Naive B cell (primary cell): ENCODE results near the gene SEC61B. TPM values are rescaled to one million over a fixed set of nuclear protein-coding genes. Genes with fewer than 3 reads are reported as not detected.
"Not testable (repeated sequence)": the region's sequence is repeated elsewhere in the genome, so short reads cannot be mapped to it uniquely, and the experiment has no call there.

Source experiments
- ATAC-seq, 2 donors: fragments of 150-1000 bp; cut with Tn5 transposase; 2 replicates each; pipeline ENCODE4 v1.10.0; 2021; ENCODE audit warnings: low read depth in 2 of 2, mild to moderate bottlenecking in 2 of 2, moderate library complexity in 2 of 2
- DNase-seq: peaks from one replicate; pipeline ENCODE4 v3.0.0; 2022
- H3K27ac Mint-ChIP-seq, 6 donors: one replicate each; pipeline ENCODE4 v1.8.0; 2020 to 2022; ENCODE audit warnings: mild to moderate bottlenecking in 6 of 6, mixed read lengths in 6 of 6, moderate library complexity in 5 of 6, inconsistent platforms in 2 of 6
- H3K27me3 Mint-ChIP-seq, 3 donors: one replicate each; pipeline ENCODE4 v1.8.0; 2021 to 2022; ENCODE audit warnings: mixed read lengths in 3 of 3, mild to moderate bottlenecking in 1 of 3
- H3K36me3 Mint-ChIP-seq, 2 donors: one replicate each; pipeline ENCODE4 v1.8.0; 2020 to 2022; ENCODE audit warnings: mixed read lengths in 2 of 2, inconsistent platforms in 1 of 2, mild to moderate bottlenecking in 1 of 2
- H3K4me1 Mint-ChIP-seq, 3 donors: one replicate each; pipeline ENCODE4 v1.8.0; 2020 to 2022; ENCODE audit warnings: mixed read lengths in 3 of 3, inconsistent platforms in 1 of 3, mild to moderate bottlenecking in 1 of 3, moderate library complexity in 1 of 3
- H3K4me3 Mint-ChIP-seq, 8 donors: one replicate each; pipeline ENCODE4 v1.8.0; 2020 to 2022; ENCODE audit warnings: mild to moderate bottlenecking in 8 of 8, mixed read lengths in 8 of 8, moderate library complexity in 8 of 8, inconsistent platforms in 2 of 8
- H3K9me3 Mint-ChIP-seq, 7 donors: one replicate each; pipeline ENCODE4 v1.8.0; 2020 to 2022; ENCODE audit warnings: mixed read lengths in 7 of 7, mild to moderate bottlenecking in 5 of 7, inconsistent platforms in 2 of 7, moderate library complexity in 1 of 7
- polyA plus RNA-seq, 6 donors: library from polyadenylated mRNA; unstranded; fragments of 300-500 nt; fragmentation: Illumina TruSeq; gene quantifications; one replicate each; pipeline ENCODE4 v1.2.3, GENCODE V29; 2021; ENCODE audit warnings: low read depth in 6 of 6

Gene SEC61B
- polyA plus RNA-seq, 6 donors from 2014 or later = 184 to 278 (median 228) TPM

DNA sequence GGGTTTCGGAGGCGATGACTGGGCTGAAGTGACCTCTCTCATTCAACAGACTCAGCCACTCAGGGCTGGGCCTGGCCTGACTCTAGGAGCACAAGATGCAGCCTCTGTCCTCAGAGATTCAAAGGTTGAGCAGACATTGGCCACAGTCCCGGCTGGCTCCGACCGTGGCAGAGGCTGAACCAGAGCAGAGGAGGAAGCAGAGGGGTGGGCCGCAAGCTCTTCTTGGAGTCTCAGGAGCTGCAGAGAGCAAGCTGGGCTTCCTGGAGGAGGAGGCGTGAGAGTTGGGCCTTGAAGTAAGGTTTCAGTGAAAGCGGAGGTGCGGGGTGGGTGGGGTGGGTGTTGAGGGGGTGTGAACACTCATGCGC, 38.0 kb upstream of the SEC61B start:
- H3K36me3 Mint-ChIP-seq = no peaks in the 10 kb centered on the region
- DNase-seq (no peak), ATAC-seq (no peak)
- H3K9me3 Mint-ChIP-seq = no peaks in the 10 kb centered on the region
- peak overlapping the region in 5 of 6 donors; percentile 42 to 98 (median 95) for H3K27ac Mint-ChIP-seq
- peaks cover 55 to 83% (median 74%) of the 10 kb centered on the region in 3 donors for H3K4me1 Mint-ChIP-seq
- peak overlapping the region in 3 of 8 donors; percentile 20 to 71 (median 46) for H3K4me3 Mint-ChIP-seq
- no peaks in the 10 kb centered on the region for H3K27me3 Mint-ChIP-seq

DNA sequence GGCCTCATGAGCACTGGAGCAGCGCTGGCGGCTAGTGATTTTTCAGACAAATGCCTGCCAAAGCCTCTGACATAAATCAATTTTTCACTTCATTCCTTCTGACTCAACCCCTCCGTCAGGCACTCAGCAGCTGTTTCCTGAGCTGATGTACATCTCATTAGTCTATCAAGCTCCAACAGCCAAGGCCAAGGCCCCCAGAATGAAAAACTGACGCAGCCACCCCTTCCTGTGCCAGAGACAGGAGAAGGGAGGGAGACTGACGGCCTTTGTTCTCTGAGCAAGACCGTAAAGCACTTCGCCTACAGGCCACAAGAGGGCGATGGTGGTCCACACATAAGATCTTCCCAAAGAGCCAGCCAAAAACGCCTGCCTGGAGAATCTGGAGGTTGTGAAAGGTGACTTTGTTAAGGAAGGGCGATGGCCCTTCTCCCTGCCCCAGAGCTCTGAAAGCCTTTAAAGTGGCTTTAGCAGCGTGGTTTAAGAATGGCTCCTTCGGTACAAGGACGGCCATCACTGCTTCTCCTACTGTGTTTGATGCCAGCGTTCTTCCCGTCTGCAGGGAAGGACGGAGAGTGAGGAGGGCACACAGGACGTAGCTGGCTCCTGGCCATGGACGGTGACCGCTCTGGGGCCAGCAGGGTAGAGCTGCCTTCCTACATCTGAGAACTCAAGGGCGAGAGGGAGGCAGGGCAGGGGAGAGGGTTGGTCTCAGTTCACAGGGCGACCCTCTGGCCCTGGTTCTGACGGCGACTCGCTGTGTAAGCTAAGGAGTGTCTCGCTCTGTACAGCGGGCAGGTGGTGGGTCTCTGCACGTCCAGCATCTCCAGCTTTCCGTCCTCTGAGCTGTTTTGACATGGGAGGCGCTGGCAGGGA, 37.4 kb upstream of the SEC61B start:
- Mint-ChIP-seq H3K4me3 (peak overlapping the region; percentile 20 to 81 (median 59)), H3K27ac (peak overlapping the region; percentile 62 to 98 (median 96)), H3K9me3 (no peaks in the 10 kb centered on the region), H3K36me3 (no peaks in the 10 kb centered on the region), H3K4me1 (peaks cover 50 to 82% (median 76%) of the 10 kb centered on the region in 3 donors), H3K27me3 (no peaks in the 10 kb centered on the region)
- ATAC-seq (peak; percentile 58 to 60), DNase-seq (peak; percentile 80)

DNA sequence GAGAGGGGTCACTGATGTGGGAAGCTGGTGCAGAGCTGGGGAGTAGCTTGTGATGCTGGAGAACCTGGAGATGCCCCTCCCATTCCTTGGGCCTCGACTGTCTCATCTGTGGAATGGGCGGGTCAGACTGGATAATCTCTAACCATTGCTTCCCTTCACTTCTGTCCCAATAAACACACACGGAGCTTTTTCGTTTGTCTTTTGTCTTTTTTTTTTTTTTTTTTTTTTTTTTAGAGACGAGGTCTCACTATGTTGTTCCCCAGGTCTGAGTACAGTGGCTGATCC, 36.8 kb upstream of the SEC61B start:
- H3K27me3 Mint-ChIP-seq = no peaks in the 10 kb centered on the region
- H3K36me3 Mint-ChIP-seq = no peaks in the 10 kb centered on the region
- DNase-seq (no peak), ATAC-seq (no peak)
- H3K9me3 Mint-ChIP-seq = no peaks in the 10 kb centered on the region
- peaks cover 50 to 82% (median 76%) of the 10 kb centered on the region in 3 donors for H3K4me1 Mint-ChIP-seq
- peak overlapping the region in 4 of 6 donors; percentile 16 to 96 (median 80) for H3K27ac Mint-ChIP-seq
- H3K4me3 Mint-ChIP-seq = peak overlapping the region in 4 of 8 donors; percentile 46 to 81 (median 72)

DNA sequence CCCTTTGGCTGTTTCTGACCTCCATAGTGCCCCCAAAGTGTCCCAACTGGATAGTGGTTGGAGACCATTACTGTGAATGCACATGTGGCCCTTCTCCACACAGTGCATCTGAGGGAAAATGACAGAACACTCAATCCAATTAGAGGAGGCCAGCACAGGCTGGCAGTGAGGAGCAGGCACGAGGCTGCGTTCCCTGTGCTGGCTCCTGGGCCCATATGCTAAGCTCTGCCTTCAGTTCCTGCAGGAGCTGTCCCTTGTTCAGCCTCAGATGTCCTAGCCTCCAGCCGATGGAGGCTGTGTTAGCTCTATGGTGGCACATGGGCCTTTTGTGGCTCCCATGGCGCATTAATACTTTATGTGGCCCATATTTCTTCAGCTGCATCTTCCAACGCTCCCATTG, 36.1 kb upstream of the SEC61B start:
- Mint-ChIP-seq H3K4me1 (peaks cover 49 to 76% (median 71%) of the 10 kb centered on the region in 3 donors), H3K4me3 (no peak overlapping the region), H3K27ac (peak overlapping the region in 4 of 6 donors; percentile 73 to 95 (median 79)), H3K9me3 (no peaks in the 10 kb centered on the region), H3K27me3 (no peaks in the 10 kb centered on the region), H3K36me3 (no peaks in the 10 kb centered on the region)
- no peak for ATAC-seq
- DNase-seq = no peak

GRCh38 chr9:99187311-99187710, 34.8 kb upstream of the SEC61B start:
- Mint-ChIP-seq H3K4me3 (peak overlapping the region in 7 of 8 donors; percentile 8 to 69 (median 52)), H3K36me3 (no peaks in the 10 kb centered on the region), H3K27ac (peak overlapping the region; percentile 12 to 95 (median 83)), H3K27me3 (peaks cover 0 to 2% (median 1%) of the 10 kb centered on the region in 3 donors), H3K4me1 (peaks cover 38 to 62% (median 60%) of the 10 kb centered on the region in 3 donors), H3K9me3 (no peaks in the 10 kb centered on the region)
- DNase-seq = peak; percentile 50
- ATAC-seq = peak; percentile 50 to 61

DNA sequence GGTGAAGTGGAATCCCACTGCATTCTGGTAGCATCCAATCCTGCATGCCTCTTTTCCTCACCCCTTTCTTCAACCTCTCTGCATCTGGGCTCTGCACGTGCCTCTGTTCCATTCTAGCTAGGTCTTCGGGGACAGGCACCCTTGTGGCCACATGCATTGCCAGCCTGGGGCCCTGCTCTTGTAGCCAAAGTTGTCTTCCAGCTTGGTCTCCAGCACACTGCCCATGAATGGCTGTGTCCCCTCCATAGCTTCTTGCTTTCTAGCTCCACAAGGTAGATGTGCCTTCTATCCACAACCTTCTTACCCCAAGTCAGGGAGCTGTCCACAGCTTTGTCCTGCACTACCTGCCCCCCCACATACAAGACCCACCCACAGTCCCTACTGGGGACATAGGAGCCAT, 32.9 kb upstream of the SEC61B start:
- H3K36me3 Mint-ChIP-seq = no peaks in the 10 kb centered on the region
- peaks cover 3 to 14% (median 5%) of the 10 kb centered on the region in 3 donors for H3K27me3 Mint-ChIP-seq
- peak overlapping the region in 1 of 8 donors; percentile 7 for H3K4me3 Mint-ChIP-seq
- ATAC-seq (no peak), DNase-seq (no peak)
- no peaks in the 10 kb centered on the region for H3K9me3 Mint-ChIP-seq
- H3K4me1 Mint-ChIP-seq = peaks cover 29 to 51% (median 48%) of the 10 kb centered on the region in 3 donors
- H3K27ac Mint-ChIP-seq = peak overlapping the region in 2 of 6 donors; percentile 11 to 66

GRCh38 chr9:99189887-99190596, 32.0 kb upstream of the SEC61B start:
- DNase-seq (no peak), ATAC-seq (no peak)
- Mint-ChIP-seq H3K4me3 (peak overlapping the region in 2 of 8 donors; percentile 28 to 56), H3K4me1 (peaks cover 22 to 42% (median 40%) of the 10 kb centered on the region in 3 donors), H3K27ac (peak overlapping the region in 3 of 6 donors; percentile 11 to 62 (median 56)), H3K27me3 (peaks cover 3 to 14% (median 5%) of the 10 kb centered on the region in 3 donors), H3K9me3 (no peaks in the 10 kb centered on the region), H3K36me3 (peaks cover 0 to 4% of the 10 kb centered on the region in 2 donors)

- ATAC-seq (no peak), DNase-seq (no peak)
- Mint-ChIP-seq H3K4me3 (peak overlapping the region in 1 of 8 donors; percentile 56), H3K36me3 (peaks cover 0 to 4% of the 10 kb centered on the region in 2 donors), H3K27me3 (peaks cover 3 to 17% (median 6%) of the 10 kb centered on the region in 3 donors), H3K27ac (peak overlapping the region in 5 of 6 donors; percentile 37 to 81 (median 56)), H3K9me3 (no peaks in the 10 kb centered on the region), H3K4me1 (peaks cover 19 to 37% (median 33%) of the 10 kb centered on the region in 3 donors)
Measured at GRCh38 chr9:99190597-99191283, 31.3 kb upstream of the SEC61B start.

DNA sequence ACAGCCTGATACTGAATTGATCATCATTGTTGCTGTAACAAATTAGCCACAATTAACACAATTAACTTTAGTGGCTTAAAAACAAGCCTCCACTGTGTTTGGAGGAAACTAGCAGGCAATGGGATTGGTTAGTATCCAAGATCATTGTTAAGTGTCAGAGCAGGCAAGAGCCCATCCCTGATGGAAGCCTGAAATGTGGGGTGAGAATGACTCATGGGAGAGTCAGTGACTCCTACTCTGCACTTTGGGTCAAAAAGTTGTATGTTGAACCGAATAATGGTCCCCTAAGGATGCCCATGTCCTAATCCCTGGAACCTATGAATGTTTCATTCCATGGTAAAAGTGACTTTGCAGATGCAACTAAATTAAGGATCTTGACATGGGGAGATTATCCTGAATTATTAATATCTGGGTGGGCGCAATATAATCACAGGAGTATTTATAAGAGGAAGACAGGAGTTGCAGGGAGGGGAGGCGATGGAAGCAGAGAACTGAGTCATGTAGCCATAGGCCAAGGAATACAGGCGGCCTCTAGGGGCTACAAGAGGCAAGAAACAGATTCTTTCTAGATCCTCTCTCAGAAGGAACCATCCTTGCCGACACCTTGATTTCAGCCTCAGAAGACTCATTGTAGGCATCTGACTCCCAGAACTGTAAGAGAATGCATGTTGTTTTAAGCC, 29.2 kb upstream of the SEC61B start:
- no peak for ATAC-seq
- Mint-ChIP-seq H3K36me3 (peaks cover 4 to 7% of the 10 kb centered on the region in 2 donors), H3K4me1 (peaks cover 12 to 23% (median 15%) of the 10 kb centered on the region in 3 donors), H3K4me3 (no peak overlapping the region), H3K27me3 (peaks cover 3 to 29% (median 10%) of the 10 kb centered on the region in 3 donors), H3K27ac (no peak overlapping the region), H3K9me3 (peaks cover 0 to 4% (median 0%) of the 10 kb centered on the region in 7 donors)
- DNase-seq = no peak

DNA sequence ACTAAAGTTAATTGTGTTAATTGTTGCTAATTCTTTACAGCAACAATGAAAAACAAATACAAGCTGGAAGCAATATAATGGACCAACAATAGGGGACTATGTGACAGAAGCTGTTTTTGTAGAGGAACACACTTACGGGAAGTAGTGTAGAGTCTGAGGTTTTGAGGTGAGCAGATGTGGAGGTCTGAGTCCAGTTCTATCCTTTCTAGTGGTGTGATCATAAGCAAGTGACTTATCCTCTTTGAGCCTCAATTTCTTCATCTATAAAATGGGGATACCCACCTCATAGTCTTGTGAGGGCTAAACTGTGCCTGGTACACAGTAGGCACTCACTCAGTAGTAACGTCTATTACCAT, 28.6 kb upstream of the SEC61B start:
- Mint-ChIP-seq H3K9me3 (peaks cover 0 to 4% (median 0%) of the 10 kb centered on the region in 7 donors), H3K36me3 (peaks cover 4 to 7% of the 10 kb centered on the region in 2 donors), H3K27ac (no peak overlapping the region), H3K4me3 (no peak overlapping the region), H3K27me3 (peaks cover 3 to 29% (median 10%) of the 10 kb centered on the region in 3 donors), H3K4me1 (peaks cover 7 to 18% (median 10%) of the 10 kb centered on the region in 3 donors)
- no peak for ATAC-seq
- DNase-seq = no peak

- Mint-ChIP-seq H3K27ac (peak overlapping the region in 2 of 6 donors; percentile 10 to 72), H3K27me3 (peaks cover 3 to 29% (median 10%) of the 10 kb centered on the region in 3 donors)
- H3K4me3 Mint-ChIP-seq, H3K4me1 Mint-ChIP-seq, H3K36me3 Mint-ChIP-seq, ATAC-seq, H3K9me3 Mint-ChIP-seq, DNase-seq: not testable (repeated sequence)
Measured at GRCh38 chr9:99196484-99196883, 25.6 kb upstream of the SEC61B start.

GRCh38 chr9:99197124-99197630, 24.9 kb upstream of the SEC61B start:
- Mint-ChIP-seq H3K9me3 (peaks cover 0 to 4% (median 0%) of the 10 kb centered on the region in 7 donors), H3K4me1 (peaks cover 0 to 8% (median 4%) of the 10 kb centered on the region in 3 donors), H3K27ac (no peak overlapping the region), H3K4me3 (no peak overlapping the region), H3K27me3 (peaks cover 3 to 28% (median 10%) of the 10 kb centered on the region in 3 donors), H3K36me3 (peaks cover 4 to 7% of the 10 kb centered on the region in 2 donors)
- ATAC-seq (no peak), DNase-seq (no peak)
